MCF 10A (cell line): Measurements from ENCODE around the gene IL17RC. TPM values are rescaled to one million over a fixed set of nuclear protein-coding genes. Genes with fewer than 3 reads are reported as not detected.
"Not testable (repeated sequence)": the region's sequence is repeated elsewhere in the genome, so short reads cannot be mapped to it uniquely, and the experiment has no call there.

Experiments
- BruUV-seq: library from RNA; stranded (reverse); fragments of 400-500 nt; replicated peaks from 2 replicates; lab custom pipeline; 2021; lab: Mats Ljungman, UMichigan
- CTCF ChIA-PET: fragments of 300-600 bp; sonication (Branson Sonifier 250); formaldehyde crosslinking; extraction: SDS; loops from one replicate; lab custom pipeline; 2021; ENCODE audit warnings: antibody characterized with exemption, inconsistent platforms; lab: Yijun Ruan, JAX
- POLR2A ChIA-PET: fragments of 300-600, 350-650 bp; sonication (Branson Sonifier 250); formaldehyde crosslinking; extraction: SDS; loops from one replicate; lab custom pipeline; 2020; ENCODE audit warnings: antibody characterized with exemption, inconsistent platforms; lab: Yijun Ruan, JAX
- DNase-seq: peaks from one replicate; pipeline ENCODE4 v3.0.0-alpha.2; 2018; ENCODE audit not compliant: unreplicated experiment
- H3K27ac Mint-ChIP-seq: one replicate; pipeline ENCODE4 v1.8.0; 2022; ENCODE audit warnings: mild to moderate bottlenecking, low read depth, mixed read lengths; ENCODE audit not compliant: unreplicated experiment
- H3K27me3 Mint-ChIP-seq: one replicate; pipeline ENCODE4 v1.8.0; 2022; ENCODE audit warnings: mixed read lengths; ENCODE audit not compliant: insufficient read depth, unreplicated experiment
- H3K36me3 Mint-ChIP-seq: one replicate; pipeline ENCODE4 v1.8.0; 2022; ENCODE audit warnings: mild to moderate bottlenecking, moderate library complexity, mixed read lengths; ENCODE audit not compliant: insufficient read depth, unreplicated experiment
- H3K4me1 Mint-ChIP-seq: one replicate; pipeline ENCODE4 v1.8.0; 2022; ENCODE audit warnings: mixed read lengths; ENCODE audit not compliant: insufficient read depth, unreplicated experiment
- H3K4me3 Mint-ChIP-seq: one replicate; pipeline ENCODE4 v1.8.0; 2022; ENCODE audit warnings: mild to moderate bottlenecking, moderate library complexity, mixed read lengths; ENCODE audit not compliant: unreplicated experiment
- H3K9me3 Mint-ChIP-seq: one replicate; pipeline ENCODE4 v1.8.0; 2022; ENCODE audit warnings: mixed read lengths; ENCODE audit not compliant: unreplicated experiment
- intact Hi-C: fragments of 100-400 bp; cut with micrococcal nuclease; formaldehyde crosslinking; loops from 2 replicates; pipeline ENCODE4 v1.14.1; 2022
- total RNA-seq: library from RNA; stranded (reverse); gene quantifications from 2 replicates; pipeline ENCODE4 v1.2.3, GENCODE V29; 2022
- TF ChIP-seq, protein P1 (sequence below): fragments of 200-600 bp; IDR thresholded peaks from one replicate; pipeline ENCODE4 v1.8.0; 2022; ENCODE audit warnings: antibody characterized with exemption, mild to moderate bottlenecking; ENCODE audit not compliant: unreplicated experiment

IL17RC gene
- total RNA-seq, 1 experiment from 2014 or later, result 25.7 TPM

- ChIA-PET POLR2A (interaction anchor here (0.5 to 3.4 kb wide), 7 partner anchors 8 to 106 kb away, joined by 3 to 98 read pairs (median 14); partner anchors contain the start of genes ARPC4, CRELD1, IL17RC and RPUSD3), CTCF (interaction anchor here (1.1 to 1.3 kb wide), 2 partner anchors 13 to 14 kb away, joined by 3 read pairs; no protein-coding TSS in a partner anchor)
- peaks cover 63% of the 10 kb centered on the region for H3K4me1 Mint-ChIP-seq
- no TSS peak for BruUV-seq
- intact Hi-C loops, result no loop called here
- peaks cover 6% of the 10 kb centered on the region for H3K9me3 Mint-ChIP-seq
- H3K27me3 Mint-ChIP-seq, result no peaks in the 10 kb centered on the region
- peaks cover 11% of the 10 kb centered on the region for H3K36me3 Mint-ChIP-seq
- H3K27ac Mint-ChIP-seq, result peak overlapping the region; percentile 79
- DNase-seq, result no peak
- TF ChIP-seq, protein P1, sequence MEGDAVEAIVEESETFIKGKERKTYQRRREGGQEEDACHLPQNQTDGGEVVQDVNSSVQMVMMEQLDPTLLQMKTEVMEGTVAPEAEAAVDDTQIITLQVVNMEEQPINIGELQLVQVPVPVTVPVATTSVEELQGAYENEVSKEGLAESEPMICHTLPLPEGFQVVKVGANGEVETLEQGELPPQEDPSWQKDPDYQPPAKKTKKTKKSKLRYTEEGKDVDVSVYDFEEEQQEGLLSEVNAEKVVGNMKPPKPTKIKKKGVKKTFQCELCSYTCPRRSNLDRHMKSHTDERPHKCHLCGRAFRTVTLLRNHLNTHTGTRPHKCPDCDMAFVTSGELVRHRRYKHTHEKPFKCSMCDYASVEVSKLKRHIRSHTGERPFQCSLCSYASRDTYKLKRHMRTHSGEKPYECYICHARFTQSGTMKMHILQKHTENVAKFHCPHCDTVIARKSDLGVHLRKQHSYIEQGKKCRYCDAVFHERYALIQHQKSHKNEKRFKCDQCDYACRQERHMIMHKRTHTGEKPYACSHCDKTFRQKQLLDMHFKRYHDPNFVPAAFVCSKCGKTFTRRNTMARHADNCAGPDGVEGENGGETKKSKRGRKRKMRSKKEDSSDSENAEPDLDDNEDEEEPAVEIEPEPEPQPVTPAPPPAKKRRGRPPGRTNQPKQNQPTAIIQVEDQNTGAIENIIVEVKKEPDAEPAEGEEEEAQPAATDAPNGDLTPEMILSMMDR, result no peak
- H3K4me3 Mint-ChIP-seq, result peak overlapping the region; percentile 33
Measured at GRCh38 chr3:9899289-9899791, 17.6 kb upstream of the IL17RC start.

DNA sequence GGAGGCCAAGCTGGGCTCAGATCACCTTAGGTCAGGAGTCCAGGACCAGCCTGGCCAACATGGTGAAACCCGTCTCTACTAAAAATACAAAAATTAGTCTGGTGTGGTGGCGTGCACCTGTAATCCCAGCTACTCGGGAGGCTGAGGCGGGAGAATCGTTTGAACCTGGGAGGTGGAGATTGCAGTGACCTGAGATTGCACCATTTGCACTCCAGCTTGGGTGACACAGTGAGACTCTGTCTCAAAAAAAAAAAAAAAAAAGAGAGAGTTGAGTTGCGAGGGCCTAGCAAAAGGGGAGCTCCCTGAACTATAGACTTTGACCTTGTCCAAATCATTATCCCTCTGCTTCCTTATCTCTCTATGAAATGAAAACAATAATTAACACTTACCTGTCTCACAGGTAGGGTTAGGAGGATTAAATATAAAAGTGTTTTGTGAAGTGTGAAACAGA lies 15.9 kb upstream of the IL17RC start:
- H3K36me3 Mint-ChIP-seq, H3K27me3 Mint-ChIP-seq, H3K27ac Mint-ChIP-seq, BruUV-seq, intact Hi-C loops, DNase-seq, H3K9me3 Mint-ChIP-seq, H3K4me3 Mint-ChIP-seq: not testable (repeated sequence)
- CTCF ChIA-PET, result interaction anchor here (0.5 to 1.9 kb wide), 6 partner anchors 8 to 52 kb away, joined by 3 to 7 read pairs (median 4); no protein-coding TSS in a partner anchor
- POLR2A ChIA-PET, result interaction anchor here (1.3 to 5.6 kb wide), 4 partner anchors 9 to 57 kb away, joined by 3 to 60 read pairs (median 10); partner anchors contain the start of genes IL17RC and RPUSD3
- H3K4me1 Mint-ChIP-seq, result peaks cover 55% of the 10 kb centered on the region

GRCh38 chr3:9901967-9902366 lies 14.9 kb upstream of the IL17RC start:
- ChIA-PET CTCF (interaction anchor here (0.6 to 1.9 kb wide), 8 partner anchors 9 to 549 kb away, joined by 3 to 7 read pairs (median 3); partner anchors contain the start of gene CRELD1), POLR2A (interaction anchor here (1.4 to 5.6 kb wide), 12 partner anchors 8 to 109 kb away, joined by 4 to 60 read pairs (median 10); partner anchors contain the start of genes ARPC4, CRELD1, IL17RC and TADA3)
- Mint-ChIP-seq H3K4me3 (peak overlapping the region; percentile 79), H3K27me3 (no peaks in the 10 kb centered on the region), H3K9me3 (no peaks in the 10 kb centered on the region), H3K4me1 (peaks cover 49% of the 10 kb centered on the region), H3K36me3 (peaks cover 5% of the 10 kb centered on the region), H3K27ac (no peak overlapping the region)
- DNase-seq, result no peak
- BruUV-seq, result no TSS peak
- intact Hi-C loops, result no loop called here
- TF ChIP-seq, protein P1, result no peak

DNA sequence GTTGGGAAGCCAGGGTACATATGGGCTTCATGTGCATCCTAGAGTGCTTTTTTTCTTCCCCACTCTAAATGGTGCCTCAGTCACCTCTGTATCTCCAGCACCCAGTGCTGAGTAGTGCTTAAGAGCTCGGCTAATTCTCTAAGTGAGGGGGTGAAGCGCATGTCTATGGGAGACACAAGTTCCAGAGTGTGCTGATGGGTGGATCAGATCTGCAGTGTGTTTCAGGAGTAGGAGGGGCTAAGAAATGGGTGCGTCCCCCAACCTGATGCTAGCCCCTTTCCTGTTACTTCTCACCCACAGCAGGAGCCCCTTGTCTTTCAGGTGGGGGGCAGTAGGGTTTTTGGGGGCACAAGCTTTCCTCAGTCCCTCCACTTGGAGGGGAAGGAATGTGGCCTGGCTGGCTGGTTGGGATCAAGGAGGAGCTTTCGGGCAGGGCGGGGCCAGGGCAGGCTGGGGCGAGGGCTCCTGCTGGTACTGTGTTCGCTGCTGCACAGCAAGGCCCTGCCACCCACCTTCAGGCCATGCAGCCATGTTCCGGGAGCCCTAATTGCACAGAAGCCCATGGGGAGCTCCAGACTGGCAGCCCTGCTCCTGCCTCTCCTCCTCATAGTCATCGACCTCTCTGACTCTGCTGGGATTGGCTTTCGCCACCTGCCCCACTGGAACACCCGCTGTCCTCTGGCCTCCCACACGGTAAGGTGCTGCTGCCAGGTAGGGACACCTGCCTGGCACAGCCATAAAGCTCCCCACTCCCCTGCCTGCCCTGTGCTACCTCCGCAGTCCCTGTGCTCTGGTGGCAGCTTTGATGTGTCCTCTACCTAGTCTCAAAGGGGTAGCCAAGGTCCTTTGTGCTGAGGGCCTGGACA lies 14.3 kb upstream of the IL17RC start, which contains the start of gene IL17RE:
IL17RE (plus strand) TSS at position 477 of the 866 bp plus-strand sequence; CDS start at position 562, 85 bp downstream.
- no TSS peak for BruUV-seq
- H3K27ac Mint-ChIP-seq, result peak within 1 kb of the TSS; percentile 80
- peaks cover 5% of the 10 kb centered on the region for H3K36me3 Mint-ChIP-seq
- H3K4me1 Mint-ChIP-seq, result peaks cover 43% of the 10 kb centered on the region
- peak; percentile 39 for DNase-seq
- H3K27me3 Mint-ChIP-seq, result no peaks in the 10 kb centered on the region
- ChIA-PET CTCF (interaction anchor here (0.5 to 2.4 kb wide), 15 partner anchors 9 to 549 kb away, joined by 3 to 11 read pairs (median 3); partner anchors contain the start of genes CRELD1 and RPUSD3), POLR2A (interaction anchor here (1.4 to 5.6 kb wide), 12 partner anchors 9 to 110 kb away, joined by 5 to 60 read pairs (median 10); partner anchors contain the start of genes ARPC4, CRELD1, IL17RC and TADA3)
- peak within 1 kb of the TSS; percentile 79 for H3K4me3 Mint-ChIP-seq
- intact Hi-C loops, result no loop called here
- TF ChIP-seq, protein P1, result no peak
- H3K9me3 Mint-ChIP-seq, result no peaks in the 10 kb centered on the region
